Dedifferentiated amniotic fluid mesenchymal stem cell (primary cell): Measurements from ENCODE around the gene DPF3.

Experiments used
- DNase-seq: peaks from one replicate; pipeline ENCODE4 v3.0.0-alpha.2; 2016; ENCODE audit errors: extremely low spot score

Gene DPF3

DNA sequence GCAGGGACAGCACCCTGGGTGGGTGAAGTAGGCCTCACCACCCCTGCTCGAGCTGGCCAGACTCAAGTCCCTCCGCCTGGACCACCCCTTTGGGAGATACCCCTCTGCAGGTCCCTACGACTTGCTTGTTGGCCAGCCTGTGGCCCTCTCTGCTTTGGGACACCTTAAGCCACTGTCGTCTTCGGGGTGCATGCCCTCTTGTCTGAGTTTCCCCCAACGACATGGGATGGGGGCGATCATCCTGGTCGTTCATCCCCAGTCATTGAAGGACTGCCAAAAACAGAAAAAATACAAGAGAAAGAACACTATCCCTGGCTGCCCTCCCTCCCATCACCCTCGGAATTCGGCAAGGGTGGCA, 151.1 kb downstream of the DPF3 start:
- DNase-seq = no peak

DNA sequence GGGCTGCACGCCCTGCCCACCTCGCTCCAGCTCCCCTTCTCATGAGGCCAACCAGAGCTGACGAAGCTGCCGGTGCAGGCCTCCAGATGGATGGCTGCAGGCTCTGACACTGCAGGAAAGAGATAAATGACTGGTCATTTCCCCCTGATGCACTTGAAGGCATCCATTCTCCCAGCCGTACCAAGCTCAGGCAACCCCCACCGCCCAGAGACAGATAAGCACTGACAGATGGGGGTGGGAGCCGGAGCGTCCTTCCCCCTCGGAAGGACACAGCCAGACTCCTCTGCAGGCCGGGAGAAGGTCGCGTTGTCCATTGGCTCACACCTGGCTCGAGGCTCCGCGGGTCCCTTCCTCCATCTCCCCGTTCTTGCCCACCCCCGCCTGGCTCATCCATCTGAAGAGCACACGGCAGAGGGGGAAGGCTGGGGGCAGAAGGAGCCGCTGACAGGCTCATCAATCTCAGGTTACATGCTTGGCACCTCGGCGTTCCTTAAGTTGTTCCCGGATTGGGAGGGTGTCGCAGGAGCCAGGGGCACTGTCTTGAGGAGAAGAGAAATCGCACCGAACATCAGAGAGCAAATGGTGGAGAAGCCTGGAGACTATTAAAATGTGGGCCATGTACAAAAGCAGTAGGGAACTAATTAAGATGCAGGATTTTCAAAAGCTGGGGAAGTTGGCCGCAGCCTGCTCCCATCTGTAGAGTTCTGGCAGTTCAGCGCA, 151.6 kb downstream of the DPF3 start:
- DNase-seq = no peak

DNA sequence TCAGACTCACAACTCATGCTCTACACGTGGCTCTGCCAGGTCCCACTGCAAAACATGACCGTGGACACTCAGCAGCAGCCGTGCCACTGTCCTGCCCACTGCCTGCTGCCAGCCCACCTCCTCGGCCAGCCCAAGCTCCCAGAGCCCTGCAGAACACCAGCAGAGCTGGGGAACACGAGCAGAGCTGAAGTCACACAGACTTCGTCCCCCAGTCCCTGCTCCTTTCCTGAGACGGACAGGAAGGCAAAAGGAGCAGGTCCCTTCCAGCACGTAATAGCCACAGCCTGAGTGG, 152.1 kb downstream of the DPF3 start:
- DNase-seq = no peak

DNA sequence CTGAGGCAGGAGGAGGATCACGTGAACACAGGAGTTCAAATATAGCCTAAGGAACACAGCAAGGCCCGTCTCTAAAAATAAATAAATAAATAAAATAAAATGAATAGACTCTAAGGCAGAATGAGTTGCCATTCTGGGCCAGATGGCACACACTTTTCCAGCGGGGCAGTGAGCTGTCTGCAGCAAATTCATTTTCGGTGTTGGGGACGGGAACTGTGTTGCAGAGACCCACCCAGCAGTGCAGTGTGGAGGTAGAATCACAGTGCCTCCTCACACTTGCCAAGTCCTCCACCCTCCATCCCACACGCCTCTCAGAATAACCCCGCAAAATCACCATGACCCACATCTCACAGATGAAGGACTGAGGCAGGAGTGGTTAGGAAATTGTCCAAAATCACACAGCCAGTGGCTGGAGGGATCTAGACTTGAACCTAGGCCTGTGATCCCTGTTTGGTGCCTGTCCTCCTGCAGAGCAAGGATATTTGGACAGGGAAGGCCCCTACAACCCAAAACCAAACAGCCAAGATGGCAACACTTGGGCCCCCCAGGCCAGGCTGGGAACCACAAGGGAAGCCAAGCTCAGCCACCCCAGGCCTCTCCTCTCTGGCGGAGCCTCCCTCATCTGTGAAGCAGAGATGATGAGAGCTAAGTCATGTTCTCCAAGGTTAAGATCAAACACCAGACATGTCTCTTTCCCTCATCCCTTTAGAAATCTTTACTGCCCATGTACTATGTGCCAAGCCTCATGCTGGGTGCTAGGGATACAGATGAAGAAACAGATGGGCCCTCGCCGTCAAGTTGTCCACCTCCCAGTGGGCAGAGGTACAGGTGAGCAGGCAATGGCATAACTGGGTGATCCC, 152.7 kb downstream of the DPF3 start:
- DNase-seq = no peak

- no peak for DNase-seq
Measured at GRCh38 chr14:72740504-72740961, 153.4 kb downstream of the DPF3 start.

DNA sequence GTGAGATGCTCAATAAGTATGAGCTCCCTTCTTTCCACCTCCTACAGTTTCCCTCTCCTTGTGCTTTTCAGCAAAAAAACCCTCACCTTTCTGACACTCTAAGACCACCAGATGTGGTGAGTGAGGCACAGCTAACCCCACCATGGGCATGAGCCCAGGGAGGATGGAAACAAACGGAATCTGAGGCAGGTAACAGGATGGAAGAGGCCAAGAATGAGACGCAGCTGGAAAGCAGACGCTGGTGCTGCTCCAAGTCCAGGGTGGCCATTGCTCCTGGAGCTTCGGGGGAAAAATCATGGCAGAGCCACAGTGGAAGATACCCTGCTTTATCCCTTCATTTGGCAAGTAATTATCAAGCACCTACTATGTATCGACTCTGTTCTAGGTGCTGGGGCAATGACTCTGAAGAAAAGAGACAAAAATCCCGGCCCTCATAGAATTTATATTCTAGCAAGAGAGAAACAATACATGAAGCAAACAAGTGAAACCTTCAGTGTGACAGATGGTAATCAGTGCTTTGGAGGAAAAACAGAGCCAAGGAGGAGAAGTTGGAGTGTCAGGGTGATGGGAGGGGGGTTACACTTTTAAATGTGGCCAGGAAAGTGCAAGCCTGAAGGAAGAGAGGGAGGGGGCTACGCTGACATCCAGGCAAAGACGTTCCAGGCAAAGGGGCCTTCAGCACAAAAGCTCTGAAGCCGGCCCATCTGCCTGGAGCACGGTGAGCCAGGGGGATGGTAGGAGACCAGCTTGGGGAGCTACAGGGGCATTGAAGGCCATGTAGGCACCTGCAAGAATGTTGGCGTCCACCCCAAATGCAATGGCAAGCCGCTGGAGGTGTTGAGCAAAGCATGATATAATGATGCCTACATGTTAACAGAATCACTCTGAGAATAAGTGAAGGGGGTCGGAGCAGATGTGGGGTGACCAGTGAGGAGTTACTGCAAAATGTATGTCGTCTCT, 154.2 kb downstream of the DPF3 start:
- no peak for DNase-seq

DNA sequence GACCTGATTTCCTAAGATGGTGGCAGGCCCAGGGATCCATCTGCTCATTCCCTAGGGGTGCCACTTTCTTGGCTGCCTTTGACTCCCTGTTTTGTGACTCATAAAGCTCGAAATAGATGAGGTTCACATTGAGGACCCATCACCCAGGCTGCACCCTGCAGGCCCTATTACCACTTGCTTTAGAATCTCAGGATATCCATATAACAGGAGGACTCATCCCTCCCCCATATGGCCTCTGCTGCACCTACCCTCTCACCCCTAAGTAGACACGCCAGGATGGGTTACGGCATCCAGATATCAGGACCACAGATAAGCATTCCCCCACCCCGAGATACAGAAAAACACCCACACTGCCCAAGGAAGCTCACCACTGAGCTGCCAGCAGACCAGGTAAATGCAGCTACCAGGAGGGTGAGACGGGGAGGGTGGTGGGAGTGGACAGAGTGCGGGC, 155.7 kb downstream of the DPF3 start:
- no peak for DNase-seq

- no peak for DNase-seq
Measured at GRCh38 chr14:72737560-72737943, 156.3 kb downstream of the DPF3 start.

DNA sequence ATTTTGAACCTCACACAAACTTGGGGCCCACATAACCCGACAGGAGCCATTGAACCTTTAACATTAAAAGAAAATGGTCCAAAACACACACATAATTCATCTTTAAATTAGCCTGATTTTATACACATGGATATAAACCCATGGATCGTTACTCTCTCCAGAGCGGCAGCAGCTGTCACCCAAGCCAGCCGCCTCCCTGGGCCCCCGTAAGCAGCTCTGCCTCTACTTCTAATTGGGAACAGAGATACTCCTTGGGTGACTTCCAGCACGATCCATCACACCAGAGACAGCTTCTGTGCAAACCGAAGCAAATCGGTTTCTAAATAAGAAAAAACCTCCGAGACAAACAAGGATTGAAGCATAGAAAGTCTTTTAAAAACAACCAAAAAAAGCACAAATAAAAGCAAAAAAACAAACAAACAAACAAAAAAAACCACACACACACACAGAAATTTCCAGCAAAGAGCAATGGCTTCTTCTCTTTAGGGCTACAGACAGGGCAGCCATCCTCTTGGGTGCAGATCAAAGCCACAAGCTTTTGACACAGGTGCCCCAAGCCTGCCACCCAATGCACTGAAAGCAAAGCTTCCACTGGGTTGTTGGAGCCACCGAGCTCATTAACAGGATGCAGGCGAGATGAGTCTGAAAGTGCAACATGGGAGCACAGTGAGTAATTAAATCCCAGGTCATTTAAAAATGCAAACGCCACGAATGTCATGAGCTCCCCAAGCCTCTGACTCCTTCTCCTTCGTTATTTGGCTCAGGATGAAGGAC, 156.9 kb downstream of the DPF3 start:
- no peak for DNase-seq

- DNase-seq = peak; percentile 37
Measured at GRCh38 chr14:72736308-72736707, 157.6 kb downstream of the DPF3 start.

DNA sequence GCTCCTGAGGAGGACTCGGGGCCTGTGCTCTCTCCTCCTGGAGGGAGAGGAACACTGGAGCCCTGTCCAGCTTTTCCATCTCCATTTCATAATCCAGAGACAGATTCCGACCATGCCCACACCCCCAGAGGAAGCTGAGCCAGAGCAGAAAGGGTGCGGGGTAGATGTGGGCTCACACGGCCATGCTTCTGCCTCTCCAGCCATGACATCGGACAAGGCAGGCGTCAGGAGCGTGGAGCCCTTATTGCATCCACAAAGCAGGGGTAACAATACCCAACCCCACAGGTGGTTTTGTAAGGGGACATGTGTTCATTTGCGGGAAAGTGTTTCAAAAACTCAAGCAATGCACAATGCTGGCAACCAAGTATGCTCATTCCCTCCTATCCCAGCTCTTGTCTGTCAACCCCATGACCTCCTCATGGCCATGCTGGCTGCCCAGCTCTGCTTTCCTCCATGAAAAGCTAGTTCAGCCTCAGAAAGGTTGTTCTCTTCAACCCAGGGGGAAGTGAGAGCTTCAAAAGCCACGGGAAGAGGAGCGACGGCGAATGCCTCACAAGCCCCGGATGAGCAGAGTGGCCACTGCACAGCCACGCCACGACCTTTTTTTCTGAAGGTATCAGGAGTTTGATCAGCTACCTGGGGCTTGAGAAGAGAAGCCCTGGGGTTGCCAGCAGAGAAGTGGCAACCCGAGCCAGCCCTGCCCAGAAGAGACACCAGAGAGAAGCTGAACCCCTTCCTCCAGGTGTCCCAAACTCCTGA, 161.7 kb downstream of the DPF3 start:
- no peak for DNase-seq

DNA sequence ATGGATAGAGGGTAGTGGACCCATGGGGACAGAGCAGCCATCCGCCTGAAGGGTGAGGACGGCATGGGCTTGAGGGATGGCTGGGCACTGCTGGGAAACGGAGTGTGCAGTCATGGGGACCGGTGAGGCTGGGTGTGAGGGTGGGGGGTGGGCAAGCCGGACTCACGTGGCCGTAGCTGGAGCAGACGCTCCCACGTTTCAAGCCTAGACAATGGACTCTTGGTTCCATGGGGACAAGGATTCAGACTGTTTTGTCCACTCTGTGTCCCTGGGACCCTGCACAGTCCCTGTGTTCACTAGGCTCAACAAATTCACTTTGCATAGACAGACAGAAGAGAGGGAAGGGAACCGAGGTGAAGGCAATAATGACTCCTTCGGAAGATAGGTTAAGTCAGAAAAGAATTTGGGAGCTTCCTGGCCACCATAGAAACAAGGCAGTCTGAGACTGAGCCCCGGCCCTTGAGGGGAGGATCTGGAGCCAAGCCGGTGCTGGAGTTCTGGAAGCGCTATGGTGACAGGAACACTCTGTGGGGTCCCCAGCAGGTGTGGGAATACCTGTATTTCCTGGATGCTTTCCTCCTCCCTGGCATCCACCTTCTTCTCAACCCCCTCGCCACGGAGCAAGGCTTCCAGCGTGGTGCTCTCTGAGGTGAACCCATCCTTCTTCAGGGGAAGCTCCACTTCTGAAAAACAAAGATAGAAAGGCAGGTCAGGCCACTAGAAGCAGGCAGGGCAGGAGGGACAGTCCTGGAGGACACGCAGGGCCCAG, 162.5 kb downstream of the DPF3 start:
- DNase-seq = no peak

DNA sequence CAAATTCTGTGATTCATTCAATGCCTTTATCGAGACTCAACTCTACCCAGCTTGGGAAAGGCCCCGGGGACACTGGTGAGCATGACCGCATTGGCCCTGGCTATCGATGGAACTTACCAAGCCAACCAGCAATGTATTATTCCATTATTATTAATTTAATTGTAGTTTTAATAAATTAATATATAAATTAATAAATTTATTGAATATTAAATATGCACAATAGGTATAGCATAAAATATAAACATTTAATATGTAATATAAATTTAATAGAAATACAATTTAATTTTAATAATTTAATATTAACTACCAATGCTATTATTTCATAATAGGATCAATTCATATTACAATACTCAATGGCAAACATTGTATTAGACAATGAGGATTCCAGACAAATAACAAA, 163.4 kb downstream of the DPF3 start:
- DNase-seq = no peak

DNA sequence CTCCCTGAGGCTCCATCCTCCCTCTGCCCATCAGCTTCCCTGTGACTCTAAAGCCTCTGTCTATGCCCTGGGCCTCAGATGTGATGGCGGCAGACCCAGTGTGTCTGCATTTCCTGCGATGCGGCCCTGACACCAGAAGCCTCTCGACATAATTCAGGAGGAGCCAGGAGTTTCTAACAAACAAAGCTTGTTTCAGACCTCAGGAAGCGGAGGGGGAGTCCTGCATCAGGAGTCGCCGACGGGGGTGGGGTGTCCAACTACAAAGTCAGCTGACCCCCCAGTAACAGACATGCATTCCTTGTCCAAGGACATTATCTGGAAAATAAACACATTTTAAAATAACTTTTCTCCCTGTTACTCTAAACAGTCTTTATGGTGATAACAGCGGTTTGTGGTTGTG, 167.5 kb downstream of the DPF3 start:
- no peak for DNase-seq

- DNase-seq = no peak
Measured at GRCh38 chr14:72723858-72724530, 169.9 kb downstream of the DPF3 start.

GRCh38 chr14:72722201-72722785, 171.6 kb downstream of the DPF3 start:
- DNase-seq = no peak

- no peak for DNase-seq
Measured at GRCh38 chr14:72721083-72721482, 172.8 kb downstream of the DPF3 start.

- no peak for DNase-seq
Measured at GRCh38 chr14:72717220-72717619, 176.7 kb downstream of the DPF3 start.

DNA sequence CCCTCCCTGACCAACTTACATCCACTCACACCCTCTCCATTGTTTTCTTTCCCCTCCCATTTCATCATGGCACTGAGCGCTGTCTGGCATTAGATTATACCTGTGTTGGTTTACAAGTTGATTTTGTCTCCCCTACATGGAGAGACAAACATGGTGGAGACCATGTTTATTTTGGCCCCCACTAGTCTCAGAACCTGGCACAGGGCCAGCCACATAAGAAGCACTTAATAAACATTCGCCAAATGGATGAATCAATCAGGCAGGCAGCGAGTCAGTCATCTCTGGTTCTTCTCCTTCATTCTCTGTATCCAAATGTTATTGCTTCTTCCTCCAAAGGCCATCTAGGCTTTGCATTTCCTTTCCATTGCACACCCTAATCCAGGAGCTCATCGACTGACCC, 177.4 kb downstream of the DPF3 start:
- no peak for DNase-seq
